Endodermal cell (in vitro differentiated cells): ENCODE measurements around the gene RUNX2. TPM values are rescaled to one million over a fixed set of nuclear protein-coding genes. Genes with fewer than 3 reads are reported as not detected.

Source experiments
- DNase-seq: peaks from one replicate; pipeline ENCODE4 v3.0.0-alpha.2; 2017
- H3K27ac ChIP-seq: 2 replicates; pipeline ENCODE4 v1.5.1; 2013; ENCODE audit warnings: mild to moderate bottlenecking, low read depth, low read length, moderate library complexity
- H3K27me3 ChIP-seq: 2 replicates; pipeline ENCODE4 v1.6.1; 2013; ENCODE audit warnings: mild to moderate bottlenecking, low read length, moderate library complexity; ENCODE audit not compliant: insufficient read depth, control insufficient read depth, poor library complexity, severe bottlenecking
- H3K36me3 ChIP-seq: 2 replicates; pipeline ENCODE4 v1.7.0; 2013; ENCODE audit warnings: mild to moderate bottlenecking, low read length, moderate library complexity; ENCODE audit not compliant: control insufficient read depth, insufficient read depth
- H3K4me1 ChIP-seq: one replicate; pipeline ENCODE4 v1.7.0; 2013; ENCODE audit warnings: low read length; ENCODE audit not compliant: control insufficient read depth, insufficient read depth
- H3K4me3 ChIP-seq: 2 replicates; pipeline ENCODE4 v1.5.1; 2013; ENCODE audit warnings: mild to moderate bottlenecking, low read length, moderate library complexity
- H3K9ac ChIP-seq: 2 replicates; pipeline ENCODE4 v1.6.1; 2013; ENCODE audit warnings: mild to moderate bottlenecking, low read length, moderate library complexity; ENCODE audit not compliant: poor library complexity, severe bottlenecking; ENCODE audit errors: extremely low read depth
- H3K9me3 ChIP-seq: 2 replicates; pipeline ENCODE4 v1.6.1; 2013; ENCODE audit warnings: mild to moderate bottlenecking, low read length, moderate library complexity; ENCODE audit not compliant: control insufficient read depth
- H3K27ac Mint-ChIP-seq: 2 replicates; pipeline ENCODE4 v1.8.0; 2020; ENCODE audit warnings: mixed read lengths
- H3K27me3 Mint-ChIP-seq: 2 replicates; pipeline ENCODE4 v1.8.0; 2021; ENCODE audit warnings: mild to moderate bottlenecking, mixed read lengths; ENCODE audit not compliant: insufficient read depth
- H3K36me3 Mint-ChIP-seq: 2 replicates; pipeline ENCODE4 v1.8.0; 2020; ENCODE audit warnings: low read depth, mixed read lengths
- H3K4me1 Mint-ChIP-seq: 2 replicates; pipeline ENCODE4 v1.8.0; 2020; ENCODE audit warnings: mixed read lengths
- H3K4me3 Mint-ChIP-seq: 2 replicates; pipeline ENCODE4 v1.8.0; 2020; ENCODE audit warnings: mild to moderate bottlenecking, moderate library complexity, mixed read lengths
- H3K9me3 Mint-ChIP-seq: 2 replicates; pipeline ENCODE4 v1.8.0; 2020; ENCODE audit warnings: mild to moderate bottlenecking, mixed read lengths
- CTCF ChIP-seq: fragments of 200-600 bp; sonication (generic); conservative IDR thresholded peaks from 2 replicates; pipeline ENCODE4 v1.5.0; 2021; ENCODE audit warnings: antibody characterized with exemption, mild to moderate bottlenecking
- WGBS, 2 experiments: methylation state at CpG; one replicate each; pipeline versions ENCODE4 v1.1.5 to v1.1.7; 2013; ENCODE audit warnings: missing lambda C conversion rate in 2 of 2, mixed read lengths in 1 of 2; ENCODE audit not compliant: insufficient coverage in 1 of 2, insufficient read length in 1 of 2; 5-methylcytosine and 5-hydroxymethylcytosine counted together
- total RNA-seq, 2 donors: library from RNA; stranded (reverse); fragmentation: NEBNext Ultra II Directional in 1 of 2; extraction: Animal tissue kit (Norgen Biotek cat#: 25700) in 1 of 2; gene quantifications; 2 replicates in 1 of 2; 3 replicates in 1 of 2; pipeline ENCODE4 v1.2.1, GENCODE V29; 2021

RUNX2 gene
- total RNA-seq, 2 donors from 2014 or later = 0.18 to 0.26 TPM

- 92 to 93% methylated on average over 2 to 6 of the region's 6 CpGs for WGBS, 2 experiments
- no peaks in the 10 kb centered on the region for H3K36me3 Mint-ChIP-seq
These were observed 209.4 kb downstream of the RUNX2 start for GRCh38 chr6:45537539-45537938.

DNA sequence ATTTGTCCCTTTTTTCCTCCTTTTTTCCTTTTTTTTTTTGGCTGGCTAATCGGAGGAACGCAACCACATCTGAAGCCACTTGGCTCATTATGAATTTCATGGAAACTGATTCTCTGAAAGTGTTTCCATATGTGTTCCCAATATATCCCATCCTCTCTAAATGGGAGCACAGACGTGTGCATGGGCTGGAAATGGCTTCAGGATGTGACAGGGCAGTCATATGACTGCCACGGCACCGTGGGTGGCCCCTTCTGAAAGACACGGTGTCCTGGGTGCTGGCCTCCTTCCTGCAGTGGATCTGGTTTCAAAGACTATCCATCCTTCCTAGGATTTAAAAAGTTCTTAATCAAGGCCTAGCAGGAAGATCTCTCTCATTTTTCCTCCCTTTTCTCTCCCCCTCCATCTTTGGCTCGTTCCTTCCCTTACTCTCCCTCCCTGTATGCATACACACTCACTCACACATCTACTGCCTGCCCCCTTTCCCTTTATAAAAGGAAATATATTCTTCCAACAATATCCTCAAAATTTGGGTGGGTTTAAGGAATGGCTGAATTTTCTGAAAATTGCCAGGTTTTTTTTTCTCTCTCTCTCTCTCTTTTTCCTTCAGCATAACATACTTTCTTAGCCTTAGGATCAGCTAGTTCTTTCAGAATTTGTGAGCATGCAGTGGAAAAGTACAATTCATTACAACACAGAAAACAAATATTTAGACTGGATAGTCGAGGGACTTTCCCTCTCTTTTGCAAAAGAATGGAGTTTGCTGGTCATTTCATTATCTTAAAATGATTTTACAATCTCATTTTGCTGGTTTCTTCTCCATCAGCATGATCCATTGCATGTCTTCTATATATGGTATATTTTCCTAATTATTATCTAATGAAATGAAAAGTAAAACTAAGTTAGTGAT, 210.8 kb downstream of the RUNX2 start:
- Mint-ChIP-seq H3K4me1 (peaks cover 4% of the 10 kb centered on the region), H3K4me3 (no peak overlapping the region), H3K27ac (no peak overlapping the region), H3K27me3 (no peaks in the 10 kb centered on the region), H3K9me3 (no peaks in the 10 kb centered on the region), H3K36me3 (no peaks in the 10 kb centered on the region)
- Histone ChIP-seq H3K9me3 (no peaks in the 10 kb centered on the region), H3K27ac (no peak overlapping the region), H3K4me3 (no peak overlapping the region), H3K9ac (no peak overlapping the region), H3K36me3 (no peaks in the 10 kb centered on the region), H3K27me3 (no peaks in the 10 kb centered on the region), H3K4me1 (peaks cover 2% of the 10 kb centered on the region)
- TF ChIP-seq CTCF = no peak
- whole genome bisulfite sequencing, 2 experiments = 79 to 88% methylated on average over 5 to 8 of the region's 8 CpGs
- DNase-seq = no peak

More at GRCh38 chr6:45537539-45537938, 209.4 kb downstream of the RUNX2 start:
- Mint-ChIP-seq H3K4me3 (no peak overlapping the region), H3K4me1 (peaks cover 4% of the 10 kb centered on the region), H3K27me3 (no peaks in the 10 kb centered on the region), H3K9me3 (no peaks in the 10 kb centered on the region), H3K27ac (no peak overlapping the region)
- H3K27ac ChIP-seq = no peak overlapping the region
- no peaks in the 10 kb centered on the region for H3K27me3 ChIP-seq
- no peaks in the 10 kb centered on the region for H3K36me3 ChIP-seq
- H3K9ac ChIP-seq = no peak overlapping the region
- H3K4me1 ChIP-seq = no peaks in the 10 kb centered on the region
- no peak for DNase-seq
- no peaks in the 10 kb centered on the region for H3K9me3 ChIP-seq
- no peak overlapping the region for H3K4me3 ChIP-seq
- no peak for TF ChIP-seq CTCF

GRCh38 chr6:45540375-45540920, 212.3 kb downstream of the RUNX2 start:
- DNase-seq = no peak
- Histone ChIP-seq H3K27me3 (no peaks in the 10 kb centered on the region), H3K9ac (no peak overlapping the region), H3K27ac (no peak overlapping the region), H3K36me3 (no peaks in the 10 kb centered on the region), H3K9me3 (no peaks in the 10 kb centered on the region), H3K4me1 (peaks cover 2% of the 10 kb centered on the region), H3K4me3 (no peak overlapping the region)
- Mint-ChIP-seq H3K9me3 (no peaks in the 10 kb centered on the region), H3K4me1 (peaks cover 4% of the 10 kb centered on the region), H3K27ac (no peak overlapping the region), H3K27me3 (no peaks in the 10 kb centered on the region), H3K36me3 (no peaks in the 10 kb centered on the region), H3K4me3 (no peak overlapping the region)
- no peak for TF ChIP-seq CTCF
- 93 to 98% methylated on average over 5 to 6 of the region's 6 CpGs for whole genome bisulfite sequencing, 2 experiments
